Measurements from ENCODE around the gene CMBL.

The CMBL gene

DNA sequence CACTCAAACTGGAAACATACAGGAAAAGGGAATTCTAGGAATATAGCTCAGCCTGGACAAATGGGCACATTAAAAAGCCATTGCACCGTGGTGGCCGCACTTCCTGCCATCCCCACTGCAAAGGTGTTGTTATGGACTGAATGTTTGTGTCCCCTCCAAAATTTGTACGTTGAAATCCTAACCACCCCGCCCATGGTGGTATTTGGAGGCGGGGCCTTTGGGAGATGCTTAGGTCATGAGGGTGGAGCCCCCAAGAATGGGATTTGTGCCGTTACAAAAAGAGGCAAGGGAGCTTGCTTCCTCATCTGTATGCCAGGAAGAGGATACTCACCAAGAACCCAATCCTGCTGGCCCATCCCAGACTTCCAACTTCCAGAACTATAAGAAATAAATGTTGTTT is 1.1 kb upstream of the CMBL start:
- Histone ChIP-seq H3K9me3 (ENCODE audit: severe bottlenecking) (no peaks in the 10 kb centered on the region), H3K27ac (no peak overlapping the region), H3K27me3 (ENCODE audit: insufficient read depth, low read depth, severe bottlenecking) (no peaks in the 10 kb centered on the region), H3K4me3 (ENCODE audit: low read depth, low read length) (no peak overlapping the region), H3K36me3 (no peaks in the 10 kb centered on the region)
- TF ChIP-seq, protein P1, sequence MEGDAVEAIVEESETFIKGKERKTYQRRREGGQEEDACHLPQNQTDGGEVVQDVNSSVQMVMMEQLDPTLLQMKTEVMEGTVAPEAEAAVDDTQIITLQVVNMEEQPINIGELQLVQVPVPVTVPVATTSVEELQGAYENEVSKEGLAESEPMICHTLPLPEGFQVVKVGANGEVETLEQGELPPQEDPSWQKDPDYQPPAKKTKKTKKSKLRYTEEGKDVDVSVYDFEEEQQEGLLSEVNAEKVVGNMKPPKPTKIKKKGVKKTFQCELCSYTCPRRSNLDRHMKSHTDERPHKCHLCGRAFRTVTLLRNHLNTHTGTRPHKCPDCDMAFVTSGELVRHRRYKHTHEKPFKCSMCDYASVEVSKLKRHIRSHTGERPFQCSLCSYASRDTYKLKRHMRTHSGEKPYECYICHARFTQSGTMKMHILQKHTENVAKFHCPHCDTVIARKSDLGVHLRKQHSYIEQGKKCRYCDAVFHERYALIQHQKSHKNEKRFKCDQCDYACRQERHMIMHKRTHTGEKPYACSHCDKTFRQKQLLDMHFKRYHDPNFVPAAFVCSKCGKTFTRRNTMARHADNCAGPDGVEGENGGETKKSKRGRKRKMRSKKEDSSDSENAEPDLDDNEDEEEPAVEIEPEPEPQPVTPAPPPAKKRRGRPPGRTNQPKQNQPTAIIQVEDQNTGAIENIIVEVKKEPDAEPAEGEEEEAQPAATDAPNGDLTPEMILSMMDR (IDR thresholded peaks at IDR 0.05; ENCODE audit: low read depth, low read length) = no peak
- no peak for DNase-seq

GRCh38 chr5:10306806-10307205 is 896 bp downstream of the CMBL start:
- Histone ChIP-seq H3K9me3 (ENCODE audit: severe bottlenecking) (no peaks in the 10 kb centered on the region), H3K4me3 (ENCODE audit: low read depth, low read length) (no peak overlapping the region), H3K36me3 (no peaks in the 10 kb centered on the region), H3K27ac (no peak overlapping the region), H3K27me3 (ENCODE audit: insufficient read depth, low read depth, severe bottlenecking) (no peaks in the 10 kb centered on the region)
- TF ChIP-seq, protein P1 (IDR thresholded peaks at IDR 0.05; ENCODE audit: low read depth, low read length) = no peak
- DNase-seq = no peak

- Histone ChIP-seq H3K36me3 (no peaks in the 10 kb centered on the region), H3K27ac (no peak overlapping the region), H3K27me3 (ENCODE audit: insufficient read depth, low read depth, severe bottlenecking) (no peaks in the 10 kb centered on the region), H3K4me3 (ENCODE audit: low read depth, low read length) (no peak overlapping the region), H3K9me3 (ENCODE audit: severe bottlenecking) (no peaks in the 10 kb centered on the region)
- TF ChIP-seq, protein P1 (IDR thresholded peaks at IDR 0.05; ENCODE audit: low read depth, low read length) = no peak
- DNase-seq = no peak
Measured at GRCh38 chr5:10306114-10306513, 1.6 kb downstream of the CMBL start.

- TF ChIP-seq, protein P1 (IDR thresholded peaks at IDR 0.05; ENCODE audit: low read depth, low read length) = peak; percentile 54
- peaks cover 6% of the 10 kb centered on the region for H3K9me3 ChIP-seq (ENCODE audit: severe bottlenecking)
- DNase-seq = peak; percentile 42
Measured at GRCh38 chr5:10304932-10305331, 2.8 kb downstream of the CMBL start.

GRCh38 chr5:10303699-10304170 is 4.0 kb downstream of the CMBL start:
- no peak for DNase-seq

More at GRCh38 chr5:10304932-10305331, 2.8 kb downstream of the CMBL start:
- H3K4me3 ChIP-seq (ENCODE audit: low read depth, low read length) = no peak overlapping the region
- no peaks in the 10 kb centered on the region for H3K36me3 ChIP-seq
- no peaks in the 10 kb centered on the region for H3K27me3 ChIP-seq (ENCODE audit: insufficient read depth, low read depth, severe bottlenecking)
- H3K27ac ChIP-seq = no peak overlapping the region

More at GRCh38 chr5:10303699-10304170, 4.0 kb downstream of the CMBL start:
- Histone ChIP-seq H3K27me3 (ENCODE audit: insufficient read depth, low read depth, severe bottlenecking) (no peaks in the 10 kb centered on the region), H3K36me3 (no peaks in the 10 kb centered on the region), H3K27ac (no peak overlapping the region), H3K9me3 (ENCODE audit: severe bottlenecking) (peaks cover 7% of the 10 kb centered on the region), H3K4me3 (ENCODE audit: low read depth, low read length) (no peak overlapping the region)
- TF ChIP-seq, protein P1 (IDR thresholded peaks at IDR 0.05; ENCODE audit: low read depth, low read length) = no peak

Data from WERI-Rb-1 (cell line).